Cardiac muscle cell (in vitro differentiated cells and primary cell): ENCODE results near the gene APBB2. TPM values are rescaled to one million over a fixed set of nuclear protein-coding genes. Genes with fewer than 3 reads are reported as not detected.

Source experiments
- DNase-seq, 2 donors: peaks; one replicate each; pipeline versions ENCODE4 v3.0.0 to v3.0.0-alpha.2; 2010 to 2017; ENCODE audit warnings: low read depth in 1 of 2, low spot score in 1 of 2
- H3K27ac ChIP-seq: fragments of 200-600 bp; sonication (generic); 2 replicates; pipeline ENCODE4 v1.5.1; 2016
- H3K27me3 ChIP-seq: fragments of 200-600 bp; sonication (generic); 2 replicates; pipeline ENCODE4 v1.6.0; 2016; ENCODE audit warnings: control low read depth
- H3K36me3 ChIP-seq: fragments of 200-600 bp; sonication (generic); 2 replicates; pipeline ENCODE4 v1.5.1; 2016; ENCODE audit warnings: control low read depth
- H3K4me1 ChIP-seq: fragments of 200-600 bp; sonication (generic); 2 replicates; pipeline ENCODE4 v1.8.1; 2017; ENCODE audit warnings: low read depth, mild to moderate bottlenecking, mixed run types
- H3K4me3 ChIP-seq: fragments of 200-600 bp; sonication (generic); 2 replicates; pipeline ENCODE4 v1.5.1; 2016; ENCODE audit warnings: mild to moderate bottlenecking
- H3K9me3 ChIP-seq: fragments of 200-600 bp; sonication (generic); 2 replicates; pipeline ENCODE4 v1.5.1; 2017; ENCODE audit warnings: low read depth, mild to moderate bottlenecking, control low read depth
- CTCF ChIP-seq: IDR thresholded peaks from 2 replicates; pipeline ENCODE4 v1.5.1; 2012; ENCODE audit warnings: low read depth, mild to moderate bottlenecking, low read length
- polyA plus RNA-seq: library from polyadenylated mRNA; unstranded; fragments of >200 nt; fragmentation: Nextera tagmentation; extraction: Ambion mirVana; gene quantifications from 2 replicates; pipeline ENCODE4 v1.2.1, GENCODE V29; 2016
- total RNA-seq: library from RNA; depleted of rRNA; stranded (reverse); fragments of >200 nt; gene quantifications from 2 replicates; pipeline ENCODE4 v1.2.3, GENCODE V29; 2016

The APBB2 gene
- total and polyA plus RNA-seq, 2 experiments from 2014 or later = 4.6 to 14.9 TPM

- Histone ChIP-seq H3K27me3 (no peaks in the 10 kb centered on the region), H3K9me3 (no peaks in the 10 kb centered on the region), H3K27ac (peak overlapping the region; percentile 91), H3K36me3 (no peaks in the 10 kb centered on the region), H3K4me1 (peaks cover 33% of the 10 kb centered on the region), H3K4me3 (peak overlapping the region; percentile 1)
- peak in 1 of 2 donors; percentile 44 for DNase-seq
- no peak for TF ChIP-seq CTCF
These were observed 339.4 kb downstream of the APBB2 start for GRCh38 chr4:40874901-40875300.

DNA sequence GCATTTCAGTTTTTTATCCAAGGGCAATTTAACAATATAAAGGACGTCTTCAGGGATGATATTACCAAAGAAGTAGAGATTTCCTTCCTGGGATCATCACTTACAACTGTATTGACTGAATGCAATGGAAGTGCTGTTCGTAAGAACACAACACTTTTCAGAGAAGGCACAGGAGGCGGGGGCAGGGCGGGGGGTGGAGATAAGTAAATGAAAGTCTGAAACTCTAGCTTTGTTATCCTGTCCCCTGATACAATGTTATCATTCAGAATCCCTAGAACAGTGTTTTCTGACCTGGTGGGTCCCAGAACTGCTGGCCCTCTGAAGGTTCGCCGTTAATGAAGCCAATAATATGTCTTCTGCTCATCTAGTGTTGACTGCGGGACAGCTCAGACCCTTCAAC, 340.0 kb downstream of the APBB2 start:
- no peaks in the 10 kb centered on the region for H3K36me3 ChIP-seq
- peak overlapping the region; percentile 1 for H3K4me3 ChIP-seq
- H3K27ac ChIP-seq = peak overlapping the region; percentile 91
- H3K4me1 ChIP-seq = peaks cover 33% of the 10 kb centered on the region
- TF ChIP-seq CTCF = no peak
- peak in 1 of 2 donors; percentile 38 for DNase-seq
- H3K27me3 ChIP-seq = no peaks in the 10 kb centered on the region
- H3K9me3 ChIP-seq = no peaks in the 10 kb centered on the region

DNA sequence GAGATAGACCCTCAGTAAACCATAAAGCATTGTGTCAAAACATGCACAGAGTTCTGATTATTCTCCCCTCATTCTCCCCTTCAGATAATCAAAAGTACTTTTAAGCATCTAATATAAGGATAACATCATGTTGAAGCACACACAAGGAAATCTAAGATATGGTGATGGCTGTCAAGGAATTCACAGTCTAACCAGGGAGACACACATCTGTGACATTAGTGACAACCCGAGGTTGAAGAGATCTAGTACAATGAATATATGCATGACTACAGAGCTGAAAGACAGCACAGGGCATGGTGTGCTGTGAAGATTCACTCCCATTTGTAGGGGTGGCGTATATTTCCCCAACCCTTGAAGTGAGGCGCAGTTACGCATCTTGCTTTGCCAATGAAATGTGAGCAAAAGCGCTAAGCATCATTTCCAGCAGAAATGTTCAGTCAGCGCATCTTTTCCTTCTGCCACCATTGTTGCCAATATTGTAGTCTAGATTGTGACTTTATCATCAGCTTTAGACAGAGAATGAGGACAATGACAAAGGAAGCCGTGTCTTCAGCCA, 342.6 kb downstream of the APBB2 start:
- Histone ChIP-seq H3K4me3 (no peak overlapping the region), H3K9me3 (no peaks in the 10 kb centered on the region), H3K27ac (no peak overlapping the region), H3K27me3 (no peaks in the 10 kb centered on the region), H3K4me1 (peaks cover 30% of the 10 kb centered on the region), H3K36me3 (no peaks in the 10 kb centered on the region)
- DNase-seq = no peak
- no peak for TF ChIP-seq CTCF

- Histone ChIP-seq H3K27me3 (no peaks in the 10 kb centered on the region), H3K9me3 (no peaks in the 10 kb centered on the region), H3K4me1 (peaks cover 19% of the 10 kb centered on the region), H3K27ac (no peak overlapping the region), H3K4me3 (no peak overlapping the region), H3K36me3 (no peaks in the 10 kb centered on the region)
- TF ChIP-seq CTCF = no peak
- no peak for DNase-seq
These were observed 344.2 kb downstream of the APBB2 start for GRCh38 chr4:40870150-40870549.

DNA sequence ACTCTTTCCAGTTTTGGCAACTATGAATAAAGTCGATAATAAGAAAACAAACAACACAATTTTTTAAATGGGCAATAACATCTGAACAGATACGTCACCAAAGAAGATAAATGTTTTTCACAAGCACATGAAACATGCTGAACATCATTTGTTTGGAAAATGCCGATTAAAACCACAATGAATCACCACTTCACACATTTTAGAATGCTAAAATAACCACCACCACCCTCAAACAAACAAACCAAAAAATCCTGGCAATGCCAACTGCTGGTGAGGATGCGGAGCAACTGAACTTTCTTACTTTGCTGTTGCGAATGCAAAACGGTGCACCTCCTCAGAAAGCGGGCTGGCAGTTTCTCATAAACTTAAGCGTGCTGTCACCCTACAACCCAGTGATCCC, 348.6 kb downstream of the APBB2 start:
- no peak overlapping the region for H3K4me3 ChIP-seq
- H3K4me1 ChIP-seq = no peaks in the 10 kb centered on the region
- no peak for DNase-seq
- H3K27ac ChIP-seq = no peak overlapping the region
- TF ChIP-seq CTCF = no peak
- no peaks in the 10 kb centered on the region for H3K27me3 ChIP-seq
- H3K36me3 ChIP-seq = no peaks in the 10 kb centered on the region
- no peaks in the 10 kb centered on the region for H3K9me3 ChIP-seq

- H3K4me1 ChIP-seq = no peaks in the 10 kb centered on the region
- DNase-seq = no peak
- no peak overlapping the region for H3K27ac ChIP-seq
- no peak overlapping the region for H3K4me3 ChIP-seq
- H3K9me3 ChIP-seq = no peaks in the 10 kb centered on the region
- H3K27me3 ChIP-seq = no peaks in the 10 kb centered on the region
- no peaks in the 10 kb centered on the region for H3K36me3 ChIP-seq
- no peak for TF ChIP-seq CTCF
These were observed 349.8 kb downstream of the APBB2 start for GRCh38 chr4:40864531-40864930.
